PC-3 (cell line): ENCODE data around the gene CCDC141. TPM values are rescaled to one million over a fixed set of nuclear protein-coding genes. Genes with fewer than 3 reads are reported as not detected.

Experiments
- ATAC-seq: fragments of 200-7000 bp; cut with Tn5 transposase; 2 replicates; pipeline ENCODE4 v1.9.1; 2020; ENCODE audit warnings: mild to moderate bottlenecking, moderate library complexity
- BruUV-seq: library from RNA; stranded (reverse); fragments of 400-500 nt; replicated peaks from 2 replicates; lab custom pipeline; 2021; lab: Mats Ljungman, UMichigan
- CTCF ChIA-PET: fragments of 300-600 bp; sonication (Branson Sonifier 250); formaldehyde crosslinking; loops from one replicate; lab custom pipeline; 2022; ENCODE audit warnings: antibody characterized with exemption; lab: Charles Lee
- POLR2A ChIA-PET: fragments of 300-600 bp; sonication (Branson Sonifier 250); formaldehyde crosslinking; loops from one replicate; lab custom pipeline; 2022; ENCODE audit warnings: antibody characterized with exemption; ENCODE audit not compliant: unreplicated experiment; lab: Charles Lee
- DNase-seq: peaks from one replicate; pipeline ENCODE4 v3.0.0-alpha.2; 2015
- H2AFZ ChIP-seq: fragments of 300-600 bp; sonication (generic); 2 replicates; pipeline ENCODE4 v1.6.0; 2016; ENCODE audit warnings: antibody characterized with exemption, low read length
- H3F3A ChIP-seq: fragments of 300-600 bp; sonication (generic); one replicate; pipeline ENCODE4 v1.6.0; 2017; ENCODE audit warnings: antibody characterized with exemption, low read length, control low read depth, mild to moderate bottlenecking; ENCODE audit not compliant: unreplicated experiment
- H3K27ac ChIP-seq: fragments of 300-600 bp; sonication (generic); 2 replicates; pipeline ENCODE4 v1.5.1; 2016; ENCODE audit warnings: mild to moderate bottlenecking, low read length
- H3K27me3 ChIP-seq: fragments of 300-600 bp; sonication (generic); 2 replicates; pipeline ENCODE4 v1.6.1; 2016; ENCODE audit warnings: low read length, mixed read lengths
- H3K36me3 ChIP-seq: fragments of 300-600 bp; sonication (generic); 2 replicates; pipeline ENCODE4 v1.6.1; 2016; ENCODE audit warnings: low read depth, mixed run types, low read length, mixed read lengths
- H3K4me1 ChIP-seq: fragments of 300-600 bp; sonication (generic); 2 replicates; pipeline ENCODE4 v1.5.1; 2016; ENCODE audit warnings: low read length; ENCODE audit not compliant: insufficient read depth
- H3K4me2 ChIP-seq: fragments of 300-600 bp; sonication (generic); 2 replicates; pipeline ENCODE4 v1.6.0; 2016; ENCODE audit warnings: low read length
- H3K4me3 ChIP-seq: fragments of 300-600 bp; sonication (generic); 2 replicates; pipeline ENCODE4 v1.5.1; 2016; ENCODE audit warnings: mild to moderate bottlenecking, low read length, mixed read lengths
- H3K79me2 ChIP-seq: fragments of 300-600 bp; sonication (generic); 2 replicates; pipeline ENCODE4 v1.6.1; 2017; ENCODE audit warnings: low read length, mixed read lengths
- H3K9ac ChIP-seq: fragments of 300-600 bp; sonication (generic); 2 replicates; pipeline ENCODE4 v1.6.0; 2016; ENCODE audit warnings: mild to moderate bottlenecking, low read length
- H3K9me2 ChIP-seq: fragments of 300-600 bp; sonication (generic); replicated peaks from 2 replicates; pipeline ENCODE4 v1.6.1; 2016; ENCODE audit warnings: mixed run types, low read length, mixed read lengths
- H3K9me3 ChIP-seq: fragments of 300-600 bp; sonication (generic); 2 replicates; pipeline ENCODE4 v1.6.1; 2016; ENCODE audit warnings: low read length, mixed read lengths
- H4K20me1 ChIP-seq: fragments of 300-600 bp; sonication (generic); 2 replicates; pipeline ENCODE4 v1.6.1; 2016; ENCODE audit warnings: low read length, mixed read lengths
- CTCF ChIP-seq: fragments of 300-600 bp; sonication (generic); conservative IDR thresholded peaks from 2 replicates; pipeline ENCODE4 v1.5.1; 2017; ENCODE audit warnings: antibody characterized with exemption, low read depth, mild to moderate bottlenecking, low read length
- EZH2 ChIP-seq: fragments of 300-600 bp; sonication (generic); IDR thresholded peaks from one replicate; pipeline ENCODE4 v1.6.1; 2017; ENCODE audit warnings: antibody characterized with exemption, mild to moderate bottlenecking, low read length; ENCODE audit not compliant: unreplicated experiment
- EZH2phosphoT487 ChIP-seq: fragments of 300-600 bp; sonication (generic); IDR thresholded peaks from 2 replicates; pipeline ENCODE4 v1.6.1; 2018; ENCODE audit warnings: mild to moderate bottlenecking, antibody characterized with exemption, low read length, borderline replicate concordance
- intact Hi-C: fragments of 100-400 bp; cut with micrococcal nuclease; formaldehyde crosslinking; loops from 2 replicates; pipeline ENCODE4 v1.9.0; 2023
- total RNA-seq: library from RNA; depleted of rRNA; stranded (reverse); fragments of >200 nt; gene quantifications from 2 replicates; pipeline ENCODE4 v1.2.3, GENCODE V29; 2014

Gene CCDC141
- total RNA-seq, 1 experiment from 2014 or later = 1.1 TPM

- Histone ChIP-seq H3K9ac (no peak overlapping the region), H3K9me3 (no peaks in the 10 kb centered on the region), H2AFZ (no peak overlapping the region), H3K4me3 (no peak overlapping the region), H3F3A (no peaks in the 10 kb centered on the region), H3K4me2 (no peak overlapping the region), H3K79me2 (no peaks in the 10 kb centered on the region), H3K36me3 (no peaks in the 10 kb centered on the region), H3K4me1 (no peaks in the 10 kb centered on the region), H3K27ac (no peak overlapping the region), H3K27me3 (no peaks in the 10 kb centered on the region), H4K20me1 (no peaks in the 10 kb centered on the region), H3K9me2 (no peaks in the 10 kb centered on the region)
- DNase-seq (no peak), ATAC-seq (no peak)
- no TSS peak for BruUV-seq
- ChIA-PET POLR2A (no interaction called here), CTCF (no interaction called here)
- intact Hi-C loops = no loop called here
- TF ChIP-seq EZH2phosphoT487 = no peak
- no peak for TF ChIP-seq CTCF
- TF ChIP-seq EZH2 = no peak
Observed at GRCh38 chr2:179071810-179072355, 21.9 kb upstream of the CCDC141 start.

GRCh38 chr2:179070895-179071294, 21.0 kb upstream of the CCDC141 start:
- Histone ChIP-seq H3K4me1 (no peaks in the 10 kb centered on the region), H3K36me3 (no peaks in the 10 kb centered on the region), H3K27me3 (no peaks in the 10 kb centered on the region), H3K27ac (no peak overlapping the region), H3K79me2 (no peaks in the 10 kb centered on the region), H3K4me2 (no peak overlapping the region), H4K20me1 (no peaks in the 10 kb centered on the region), H3K9me2 (no peaks in the 10 kb centered on the region), H3K9ac (no peak overlapping the region), H3K4me3 (no peak overlapping the region), H3K9me3 (no peaks in the 10 kb centered on the region), H2AFZ (no peak overlapping the region), H3F3A (no peaks in the 10 kb centered on the region)
- POLR2A ChIA-PET = no interaction called here
- DNase-seq = no peak
- TF ChIP-seq EZH2 (no peak), CTCF (no peak), EZH2phosphoT487 (no peak)
- CTCF ChIA-PET = no interaction called here
- intact Hi-C loops = no loop called here
- BruUV-seq = no TSS peak
- ATAC-seq = no peak

- Histone ChIP-seq H3K27me3 (no peaks in the 10 kb centered on the region), H3K4me2 (no peak overlapping the region), H3K9me3 (no peaks in the 10 kb centered on the region), H3K4me1 (no peaks in the 10 kb centered on the region), H3F3A (no peaks in the 10 kb centered on the region), H3K36me3 (no peaks in the 10 kb centered on the region), H3K9me2 (no peaks in the 10 kb centered on the region), H3K27ac (no peak overlapping the region), H2AFZ (no peak overlapping the region), H3K79me2 (no peaks in the 10 kb centered on the region), H4K20me1 (no peaks in the 10 kb centered on the region), H3K9ac (no peak overlapping the region), H3K4me3 (no peak overlapping the region)
- ATAC-seq = no peak
- CTCF ChIA-PET = no interaction called here
- intact Hi-C loops = no loop called here
- BruUV-seq = no TSS peak
- no peak for TF ChIP-seq EZH2
- DNase-seq = no peak
- POLR2A ChIA-PET = no interaction called here
Observed at GRCh38 chr2:179069685-179070084, 19.7 kb upstream of the CCDC141 start.
